OCI-LY7 (cell line): Measurements from ENCODE around the gene ECSIT. TPM values are rescaled to one million over a fixed set of nuclear protein-coding genes. Genes with fewer than 3 reads are reported as not detected.

Source experiments
- BruUV-seq: library from RNA; stranded (reverse); fragments of 400-500 nt; replicated peaks from 2 replicates; lab custom pipeline; 2021; lab: Mats Ljungman, UMichigan
- CTCF ChIA-PET: fragments of 300-600 bp; sonication (Branson Sonifier 250); formaldehyde crosslinking; loops from one replicate; lab custom pipeline; 2022; ENCODE audit warnings: antibody characterized with exemption; ENCODE audit not compliant: unreplicated experiment; lab: Charles Lee
- POLR2A ChIA-PET: fragments of 300-600 bp; sonication (Branson Sonifier 250); formaldehyde crosslinking; loops from one replicate; lab custom pipeline; 2022; ENCODE audit warnings: antibody characterized with exemption; lab: Charles Lee
- DNase-seq: peaks from one replicate; pipeline ENCODE4 v3.0.0-alpha.2; 2015; ENCODE audit warnings: low spot score
- H2AFZ ChIP-seq: fragments of 200-600 bp; sonication (generic), shearing (Covaris generic); 2 replicates; pipeline ENCODE4 v1.6.1; 2014; ENCODE audit warnings: mild to moderate bottlenecking, antibody characterized with exemption, low read length, moderate library complexity
- H3K27ac ChIP-seq: fragments of 200-600 bp; sonication (generic); 2 replicates; pipeline ENCODE4 v1.5.1; 2014; ENCODE audit warnings: mixed run types, low read depth, mild to moderate bottlenecking, moderate library complexity, low read length, inconsistent platforms; ENCODE audit not compliant: poor library complexity, severe bottlenecking
- H3K36me3 ChIP-seq: fragments of 200-600 bp; sonication (generic); 2 replicates; pipeline ENCODE4 v1.6.1; 2014; ENCODE audit warnings: mild to moderate bottlenecking, antibody characterized with exemption, low read length, moderate library complexity, mixed read lengths; ENCODE audit not compliant: insufficient read depth
- H3K4me1 ChIP-seq: fragments of 200-600 bp; sonication (generic); 2 replicates; pipeline ENCODE4 v1.5.1; 2014; ENCODE audit warnings: mild to moderate bottlenecking, low read length; ENCODE audit not compliant: insufficient read depth, poor library complexity, severe bottlenecking
- H3K4me2 ChIP-seq: fragments of 200-600 bp; sonication (generic); 2 replicates; pipeline ENCODE4 v1.6.1; 2014; ENCODE audit warnings: mild to moderate bottlenecking, low read length
- H3K4me3 ChIP-seq: fragments of 200-600 bp; sonication (generic); 2 replicates; pipeline ENCODE4 v1.5.1; 2014; ENCODE audit warnings: mild to moderate bottlenecking, low read depth, low read length; ENCODE audit not compliant: poor library complexity, severe bottlenecking
- H3K79me2 ChIP-seq: fragments of 200-600 bp; sonication (generic); 2 replicates; pipeline ENCODE4 v1.6.1; 2016; ENCODE audit warnings: low read depth, mild to moderate bottlenecking, low read length, moderate library complexity, mixed read lengths; ENCODE audit not compliant: insufficient read depth
- H3K9me2 ChIP-seq: fragments of 200-600 bp; sonication (generic); 2 replicates; pipeline ENCODE4 v1.6.1; 2016; ENCODE audit warnings: mild to moderate bottlenecking, low read length, mixed read lengths; ENCODE audit not compliant: insufficient read depth
- H3K9me3 ChIP-seq: fragments of 200-600 bp; sonication (generic); 2 replicates; pipeline ENCODE4 v1.6.1; 2014; ENCODE audit warnings: mild to moderate bottlenecking, mixed run types, low read length, mixed read lengths
- H4K20me1 ChIP-seq: fragments of 200-600 bp; sonication (generic); 2 replicates; pipeline ENCODE4 v1.6.1; 2014; ENCODE audit warnings: mild to moderate bottlenecking, antibody characterized with exemption, low read length, moderate library complexity, mixed read lengths; ENCODE audit not compliant: insufficient read depth
- intact Hi-C: fragments of 100-400 bp; cut with micrococcal nuclease; formaldehyde crosslinking; loops from one replicate; pipeline ENCODE4 v1.10.0; 2022; ENCODE audit not compliant: unreplicated experiment
- total RNA-seq, 2 experiments: library from RNA; depleted of rRNA in 1 of 2; stranded (reverse); fragments of >200 nt in 1 of 2; shearing (Covaris generic) in 1 of 2; gene quantifications; 2 replicates each; pipeline ENCODE4 v1.2.3, GENCODE V29; 2014 to 2022
- TF ChIP-seq, protein P1 (sequence below): fragments of 200-600 bp; sonication (generic); conservative IDR thresholded peaks from 2 replicates; pipeline ENCODE4 v1.5.1; 2014; ENCODE audit warnings: mild to moderate bottlenecking, antibody characterized with exemption, low read length, moderate library complexity, mixed read lengths

The ECSIT gene
- total RNA-seq, 2 experiments from 2014 or later, result 40.6 to 59.5 TPM

DNA sequence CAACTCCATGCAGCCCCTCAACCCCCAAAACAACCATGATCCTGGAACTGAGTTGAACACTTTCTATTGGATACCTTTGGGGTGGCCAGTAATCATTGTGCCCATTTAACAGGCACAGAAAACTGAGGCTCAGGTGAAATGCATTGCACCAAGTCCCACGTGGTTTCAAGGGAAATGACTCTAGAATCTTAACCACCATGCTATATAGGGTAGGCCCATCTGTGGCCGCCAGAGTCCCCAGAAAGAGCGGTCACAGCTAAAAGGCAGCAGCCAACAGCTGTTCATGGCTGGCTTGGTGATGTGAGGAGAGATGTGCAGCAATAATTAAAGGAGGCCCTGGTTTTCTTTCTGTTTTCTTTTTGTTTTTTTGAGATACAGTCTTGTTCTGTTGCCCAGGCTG is 12.3 kb upstream of the ECSIT start:
- ChIA-PET CTCF (no interaction called here), POLR2A (interaction anchor here (0.7 kb wide), 1 partner anchor 8 kb away, joined by 4 read pairs; no protein-coding TSS in a partner anchor)
- Histone ChIP-seq H3K79me2 (no peaks in the 10 kb centered on the region), H3K9me3 (no peaks in the 10 kb centered on the region), H2AFZ (no peak overlapping the region), H3K4me3 (no peak overlapping the region), H3K9me2 (no peaks in the 10 kb centered on the region), H4K20me1 (no peaks in the 10 kb centered on the region), H3K4me1 (peaks cover 11% of the 10 kb centered on the region), H3K36me3 (no peaks in the 10 kb centered on the region), H3K27ac (no peak overlapping the region), H3K4me2 (no peak overlapping the region)
- intact Hi-C loops, result no loop called here
- peak; percentile 51 for DNase-seq
- TF ChIP-seq, protein P1, sequence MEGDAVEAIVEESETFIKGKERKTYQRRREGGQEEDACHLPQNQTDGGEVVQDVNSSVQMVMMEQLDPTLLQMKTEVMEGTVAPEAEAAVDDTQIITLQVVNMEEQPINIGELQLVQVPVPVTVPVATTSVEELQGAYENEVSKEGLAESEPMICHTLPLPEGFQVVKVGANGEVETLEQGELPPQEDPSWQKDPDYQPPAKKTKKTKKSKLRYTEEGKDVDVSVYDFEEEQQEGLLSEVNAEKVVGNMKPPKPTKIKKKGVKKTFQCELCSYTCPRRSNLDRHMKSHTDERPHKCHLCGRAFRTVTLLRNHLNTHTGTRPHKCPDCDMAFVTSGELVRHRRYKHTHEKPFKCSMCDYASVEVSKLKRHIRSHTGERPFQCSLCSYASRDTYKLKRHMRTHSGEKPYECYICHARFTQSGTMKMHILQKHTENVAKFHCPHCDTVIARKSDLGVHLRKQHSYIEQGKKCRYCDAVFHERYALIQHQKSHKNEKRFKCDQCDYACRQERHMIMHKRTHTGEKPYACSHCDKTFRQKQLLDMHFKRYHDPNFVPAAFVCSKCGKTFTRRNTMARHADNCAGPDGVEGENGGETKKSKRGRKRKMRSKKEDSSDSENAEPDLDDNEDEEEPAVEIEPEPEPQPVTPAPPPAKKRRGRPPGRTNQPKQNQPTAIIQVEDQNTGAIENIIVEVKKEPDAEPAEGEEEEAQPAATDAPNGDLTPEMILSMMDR, result no peak
- BruUV-seq, result no TSS peak

DNA sequence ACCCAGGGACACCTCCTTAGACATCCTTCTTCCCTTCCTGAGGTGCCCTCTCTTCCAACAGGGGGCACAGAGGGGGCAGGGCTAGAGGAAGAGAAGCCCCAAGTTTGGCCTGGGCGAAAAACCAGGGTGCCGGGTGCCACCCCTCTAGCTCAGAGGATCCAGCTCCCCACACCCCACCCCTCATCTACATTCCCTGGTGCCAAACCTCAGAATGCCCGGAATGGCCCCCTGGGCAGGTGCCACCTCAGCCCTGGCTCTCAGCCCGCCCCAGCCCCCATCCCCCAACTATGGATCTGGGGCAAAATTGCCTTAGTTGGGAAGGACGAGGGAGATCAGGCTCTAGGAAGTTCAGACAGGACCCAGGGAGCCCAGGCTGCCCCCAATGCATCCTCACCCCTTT is 11.7 kb upstream of the ECSIT start:
- ChIA-PET POLR2A (no interaction called here), CTCF (no interaction called here)
- Histone ChIP-seq H3K4me1 (peaks cover 16% of the 10 kb centered on the region), H3K79me2 (no peaks in the 10 kb centered on the region), H3K27ac (no peak overlapping the region), H3K4me2 (no peak overlapping the region), H2AFZ (no peak overlapping the region), H3K36me3 (no peaks in the 10 kb centered on the region), H3K9me2 (no peaks in the 10 kb centered on the region), H3K4me3 (no peak overlapping the region), H3K9me3 (no peaks in the 10 kb centered on the region), H4K20me1 (no peaks in the 10 kb centered on the region)
- TF ChIP-seq, protein P1, result no peak
- no peak for DNase-seq
- BruUV-seq, result no TSS peak
- intact Hi-C loops, result no loop called here

- no peak overlapping the region for H3K4me2 ChIP-seq
- no peak overlapping the region for H2AFZ ChIP-seq
- no peak overlapping the region for H3K4me3 ChIP-seq
- TF ChIP-seq, protein P1, result no peak
- ChIA-PET CTCF (no interaction called here), POLR2A (no interaction called here)
- no peaks in the 10 kb centered on the region for H3K9me2 ChIP-seq
- no peaks in the 10 kb centered on the region for H3K36me3 ChIP-seq
- no peaks in the 10 kb centered on the region for H4K20me1 ChIP-seq
- intact Hi-C loops, result no loop called here
- no peaks in the 10 kb centered on the region for H3K79me2 ChIP-seq
- DNase-seq, result no peak
- peaks cover 18% of the 10 kb centered on the region for H3K4me1 ChIP-seq
- no TSS peak for BruUV-seq
- no peak overlapping the region for H3K27ac ChIP-seq
- H3K9me3 ChIP-seq, result no peaks in the 10 kb centered on the region
Measured at GRCh38 chr19:11539495-11540365, 10.8 kb upstream of the ECSIT start.
